ENCODE measurements around the gene LHPP. TPM values are rescaled to one million over a fixed set of nuclear protein-coding genes. Genes with fewer than 3 reads are reported as not detected.

LHPP gene
- total and polyA plus RNA-seq, 9 donors, result 4.3 to 19.9 (median 12.6) TPM

GRCh38 chr10:124652200-124652599 is 190.6 kb downstream of the LHPP start:
- H3K36me3 ChIP-seq, result no peaks in the 10 kb centered on the region
- H3K4me3 ChIP-seq, result no peak overlapping the region
- DNase-seq, result no peak
- no peak overlapping the region for H3K27ac ChIP-seq
- H3K27me3 ChIP-seq, result no peaks in the 10 kb centered on the region
- intact Hi-C loops (cut with DNase I), result no loop called here
- no peaks in the 10 kb centered on the region for H3K9me3 ChIP-seq
- TF ChIP-seq POLR2A (IDR thresholded peaks at IDR 0.05) (no peak), CTCF (IDR thresholded peaks at IDR 0.05) (no peak), EP300 (IDR thresholded peaks at IDR 0.05) (no peak)
- peaks cover 38% of the 10 kb centered on the region for H3K4me1 ChIP-seq (ENCODE audit: insufficient read depth)
- 89 to 96% (median 92%) methylated on average over 5 of the region's 5 CpGs for WGBS, 3 donors

GRCh38 chr10:124652701-124653100 is 191.1 kb downstream of the LHPP start:
- intact Hi-C loops (cut with DNase I), result no loop called here
- TF ChIP-seq POLR2A (IDR thresholded peaks at IDR 0.05) (no peak), EP300 (IDR thresholded peaks at IDR 0.05) (no peak), CTCF (IDR thresholded peaks at IDR 0.05) (no peak)
- Histone ChIP-seq H3K4me1 (ENCODE audit: insufficient read depth) (peaks cover 35% of the 10 kb centered on the region), H3K4me3 (no peak overlapping the region), H3K9me3 (no peaks in the 10 kb centered on the region), H3K27ac (peak overlapping the region in 1 of 2 donors; percentile 28), H3K36me3 (no peaks in the 10 kb centered on the region), H3K27me3 (no peaks in the 10 kb centered on the region)
- whole genome bisulfite sequencing, 3 donors, result 84 to 85% (median 85%) methylated on average over 8 of the region's 8 CpGs
- DNase-seq, result no peak

GRCh38 chr10:124653311-124653710 is 191.7 kb downstream of the LHPP start:
- no peak for TF ChIP-seq POLR2A (IDR thresholded peaks at IDR 0.05)
- Histone ChIP-seq H3K36me3 (no peaks in the 10 kb centered on the region), H3K27ac (peak overlapping the region in 1 of 2 donors; percentile 28), H3K9me3 (no peaks in the 10 kb centered on the region), H3K4me3 (no peak overlapping the region), H3K27me3 (no peaks in the 10 kb centered on the region), H3K4me1 (ENCODE audit: insufficient read depth) (peaks cover 35% of the 10 kb centered on the region)
- WGBS, 3 donors, result 62 to 72% (median 71%) methylated on average over 7 of the region's 7 CpGs
- intact Hi-C loops (cut with DNase I), result no loop called here
- DNase-seq, result no peak

- intact Hi-C loops (cut with DNase I), result no loop called here
- Histone ChIP-seq H3K27ac (no peak overlapping the region), H3K9me3 (no peaks in the 10 kb centered on the region), H3K4me3 (no peak overlapping the region), H3K4me1 (ENCODE audit: insufficient read depth) (peaks cover 37% of the 10 kb centered on the region), H3K27me3 (no peaks in the 10 kb centered on the region), H3K36me3 (no peaks in the 10 kb centered on the region)
- 79 to 88% (median 79%) methylated on average over 16 to 17 of the region's 17 CpGs for WGBS, 3 donors
- DNase-seq, result no peak
- TF ChIP-seq EP300 (IDR thresholded peaks at IDR 0.05) (no peak), CTCF (IDR thresholded peaks at IDR 0.05) (no peak), POLR2A (IDR thresholded peaks at IDR 0.05) (no peak)
Observed at GRCh38 chr10:124653811-124654651, 192.4 kb downstream of the LHPP start.

GRCh38 chr10:124654686-124655085 is 193.1 kb downstream of the LHPP start:
- H3K27me3 ChIP-seq, result no peaks in the 10 kb centered on the region
- DNase-seq, result no peak
- intact Hi-C loops (cut with DNase I), result no loop called here
- no peaks in the 10 kb centered on the region for H3K36me3 ChIP-seq
- WGBS, 3 donors, result 80 to 91% (median 80%) methylated on average over 6 to 7 of the region's 7 CpGs
- H3K27ac ChIP-seq, result no peak overlapping the region
- no peaks in the 10 kb centered on the region for H3K9me3 ChIP-seq
- TF ChIP-seq EP300 (IDR thresholded peaks at IDR 0.05), result no peak
- TF ChIP-seq CTCF (IDR thresholded peaks at IDR 0.05), result no peak
- no peak for TF ChIP-seq POLR2A (IDR thresholded peaks at IDR 0.05)
- H3K4me3 ChIP-seq, result no peak overlapping the region
- peaks cover 34% of the 10 kb centered on the region for H3K4me1 ChIP-seq (ENCODE audit: insufficient read depth)
